GM20431 (cell line): ENCODE measurements around the gene ADGRB3.
"Not testable (repeated sequence)": the region's sequence is repeated elsewhere in the genome, so short reads cannot be mapped to it uniquely, and the experiment has no call there.

Experiments
- in situ Hi-C: fragments of 300-500 bp; cut with MseI, MboI; formaldehyde crosslinking; loops from one replicate; pipeline ENCODE4 v1.15.0; 2020; ENCODE audit warnings: low sequenced_read_pairs; ENCODE audit not compliant: unreplicated experiment

Gene ADGRB3

GRCh38 chr6:68732423-68732822 is 97.3 kb downstream of the ADGRB3 start:
- in situ Hi-C loops, result no loop called here

GRCh38 chr6:68735866-68736265 is 100.8 kb downstream of the ADGRB3 start:
- in situ Hi-C loops, result no loop called here

GRCh38 chr6:68737061-68737460 is 102.0 kb downstream of the ADGRB3 start:
- in situ Hi-C loops, result no loop called here

GRCh38 chr6:68738039-68738438 is 103.0 kb downstream of the ADGRB3 start:
- in situ Hi-C loops, result no loop called here

- in situ Hi-C loops, result no loop called here
These were observed 105.9 kb downstream of the ADGRB3 start for GRCh38 chr6:68740828-68741500.

- in situ Hi-C loops, result no loop called here
These were observed 106.7 kb downstream of the ADGRB3 start for GRCh38 chr6:68741501-68742386.

GRCh38 chr6:68743099-68743498 is 108.0 kb downstream of the ADGRB3 start:
- in situ Hi-C loops, result no loop called here

GRCh38 chr6:68744376-68744775 is 109.3 kb downstream of the ADGRB3 start:
- in situ Hi-C loops, result not testable (repeated sequence)

- in situ Hi-C loops, result no loop called here
These were observed 111.3 kb downstream of the ADGRB3 start for GRCh38 chr6:68746376-68746775.

- in situ Hi-C loops, result no loop called here
These were observed 112.2 kb downstream of the ADGRB3 start for GRCh38 chr6:68747110-68747790.

- in situ Hi-C loops, result not testable (repeated sequence)
These were observed 112.8 kb downstream of the ADGRB3 start for GRCh38 chr6:68747832-68748231.

- in situ Hi-C loops, result no loop called here
These were observed 119.7 kb downstream of the ADGRB3 start for GRCh38 chr6:68754681-68755213.

GRCh38 chr6:68756454-68757375 is 121.6 kb downstream of the ADGRB3 start:
- in situ Hi-C loops, result no loop called here

- in situ Hi-C loops, result no loop called here
These were observed 122.7 kb downstream of the ADGRB3 start for GRCh38 chr6:68757821-68758220.

GRCh38 chr6:68758559-68758958 is 123.5 kb downstream of the ADGRB3 start:
- in situ Hi-C loops, result no loop called here

GRCh38 chr6:68760485-68760884 is 125.4 kb downstream of the ADGRB3 start:
- in situ Hi-C loops, result no loop called here

GRCh38 chr6:68760941-68761676 is 126.0 kb downstream of the ADGRB3 start:
- in situ Hi-C loops, result no loop called here

GRCh38 chr6:68761985-68762384 is 126.9 kb downstream of the ADGRB3 start:
- in situ Hi-C loops, result no loop called here

GRCh38 chr6:68771426-68771825 is 136.3 kb downstream of the ADGRB3 start:
- in situ Hi-C loops, result no loop called here
